OCI-M2 (cell line): Measurements from ENCODE around the gene CDHR1.
"Not testable (repeated sequence)": the region's sequence is repeated elsewhere in the genome, so short reads cannot be mapped to it uniquely, and the experiment has no call there.

ENCODE experiments used
- DNase-seq: peaks from one replicate; lab custom pipeline; 2025; ENCODE audit not compliant: unreplicated experiment; lab: John Stamatoyannopoulos, UW

The CDHR1 gene

GRCh38 chr10:84194424-84195043, at the start of gene CDHR1:
Gene CDHR1 (plus strand): TSS chr10:84194537. CDS start chr10:84194761, 224 bp downstream.
- DNase-seq, result no peak

GRCh38 chr10:84147347-84147746, 47.0 kb upstream of the CDHR1 start:
- no peak for DNase-seq

GRCh38 chr10:84148006-84148597, 46.2 kb upstream of the CDHR1 start:
- not testable (repeated sequence) for DNase-seq

GRCh38 chr10:84149854-84150253, 44.5 kb upstream of the CDHR1 start:
- no peak for DNase-seq

- DNase-seq, result no peak
These were observed 41.6 kb upstream of the CDHR1 start for GRCh38 chr10:84152769-84153168.

- no peak for DNase-seq
These were observed 38.8 kb upstream of the CDHR1 start for GRCh38 chr10:84155521-84155920.

GRCh38 chr10:84156009-84156408, 38.3 kb upstream of the CDHR1 start:
- DNase-seq, result no peak

GRCh38 chr10:84156768-84157167, 37.6 kb upstream of the CDHR1 start:
- DNase-seq, result no peak

- no peak for DNase-seq
These were observed 36.3 kb upstream of the CDHR1 start for GRCh38 chr10:84158061-84158460.

GRCh38 chr10:84158550-84158949, 35.8 kb upstream of the CDHR1 start:
- no peak for DNase-seq

- DNase-seq, result no peak
These were observed 35.2 kb upstream of the CDHR1 start for GRCh38 chr10:84159076-84159685.

- no peak for DNase-seq
These were observed 33.5 kb upstream of the CDHR1 start for GRCh38 chr10:84160663-84161362.

- DNase-seq, result no peak
These were observed 30.3 kb upstream of the CDHR1 start for GRCh38 chr10:84163996-84164395.

GRCh38 chr10:84164442-84164841, 29.9 kb upstream of the CDHR1 start:
- DNase-seq, result no peak

- DNase-seq, result no peak
These were observed 27.6 kb upstream of the CDHR1 start for GRCh38 chr10:84166620-84167288.

- not testable (repeated sequence) for DNase-seq
These were observed 27.1 kb upstream of the CDHR1 start for GRCh38 chr10:84167289-84167653.

- DNase-seq, result not testable (repeated sequence)
These were observed 26.0 kb upstream of the CDHR1 start for GRCh38 chr10:84168382-84168781.

GRCh38 chr10:84171237-84171636, 23.1 kb upstream of the CDHR1 start:
- not testable (repeated sequence) for DNase-seq

- DNase-seq, result not testable (repeated sequence)
These were observed 22.5 kb upstream of the CDHR1 start for GRCh38 chr10:84171700-84172466.

- DNase-seq, result no peak
These were observed 21.6 kb upstream of the CDHR1 start for GRCh38 chr10:84172467-84173356.
